Effector memory CD4-positive, alpha-beta T cell (primary cell): Measurements from ENCODE around the gene ITPR2.

ENCODE experiments used
- DNase-seq, 3 donors: peaks; one replicate each; pipeline ENCODE4 v3.0.0-alpha.2; 2020
- H3K27ac ChIP-seq: 2 replicates; pipeline ENCODE4 v1.7.0; 2013; ENCODE audit warnings: mild to moderate bottlenecking, low read length, moderate library complexity; ENCODE audit not compliant: insufficient read depth, poor library complexity, severe bottlenecking
- H3K27me3 ChIP-seq: replicated peaks from 2 replicates; pipeline ENCODE4 v1.7.0; 2013; ENCODE audit warnings: mild to moderate bottlenecking, low read length; ENCODE audit not compliant: insufficient read depth, control insufficient read depth, poor library complexity, severe bottlenecking
- H3K36me3 ChIP-seq: 2 replicates; pipeline ENCODE4 v1.7.0; 2013; ENCODE audit warnings: mild to moderate bottlenecking, low read length, moderate library complexity; ENCODE audit not compliant: control insufficient read depth, insufficient read depth
- H3K4me1 ChIP-seq: 2 replicates; pipeline ENCODE4 v1.7.0; 2013; ENCODE audit warnings: low read length, mild to moderate bottlenecking; ENCODE audit not compliant: control insufficient read depth, insufficient read depth, poor library complexity, severe bottlenecking
- H3K4me3 ChIP-seq: 2 replicates; pipeline ENCODE4 v1.7.0; 2013; ENCODE audit warnings: low read length, low read depth, mild to moderate bottlenecking; ENCODE audit not compliant: insufficient read depth, poor library complexity, severe bottlenecking
- H3K9me3 ChIP-seq: 2 replicates; pipeline ENCODE4 v1.7.0; 2013; ENCODE audit warnings: mild to moderate bottlenecking, low read length, moderate library complexity; ENCODE audit not compliant: control insufficient read depth

ITPR2 gene

GRCh38 chr12:26299751-26300150, 533.2 kb downstream of the ITPR2 start:
- H3K4me3 ChIP-seq = no peak overlapping the region
- DNase-seq = no peak
- peaks cover 5% of the 10 kb centered on the region for H3K4me1 ChIP-seq
- H3K9me3 ChIP-seq = no peaks in the 10 kb centered on the region
- no peaks in the 10 kb centered on the region for H3K27me3 ChIP-seq
- no peak overlapping the region for H3K27ac ChIP-seq
- H3K36me3 ChIP-seq = no peaks in the 10 kb centered on the region

- Histone ChIP-seq H3K9me3 (no peaks in the 10 kb centered on the region), H3K27me3 (no peaks in the 10 kb centered on the region), H3K36me3 (no peaks in the 10 kb centered on the region), H3K27ac (no peak overlapping the region), H3K4me3 (peak overlapping the region; percentile 12), H3K4me1 (peaks cover 5% of the 10 kb centered on the region)
- no peak for DNase-seq
Observed at GRCh38 chr12:26298785-26299621, 534.0 kb downstream of the ITPR2 start.

- no peak for DNase-seq
- Histone ChIP-seq H3K4me3 (no peak overlapping the region), H3K4me1 (peaks cover 5% of the 10 kb centered on the region), H3K27me3 (no peaks in the 10 kb centered on the region), H3K36me3 (no peaks in the 10 kb centered on the region), H3K9me3 (no peaks in the 10 kb centered on the region), H3K27ac (no peak overlapping the region)
Observed at GRCh38 chr12:26297396-26298070, 535.5 kb downstream of the ITPR2 start.

- H3K36me3 ChIP-seq = no peaks in the 10 kb centered on the region
- no peaks in the 10 kb centered on the region for H3K9me3 ChIP-seq
- no peaks in the 10 kb centered on the region for H3K27me3 ChIP-seq
- H3K27ac ChIP-seq = no peak overlapping the region
- no peak overlapping the region for H3K4me3 ChIP-seq
- peaks cover 5% of the 10 kb centered on the region for H3K4me1 ChIP-seq
- no peak for DNase-seq
Observed at GRCh38 chr12:26295001-26295400, 538.0 kb downstream of the ITPR2 start.

- DNase-seq = no peak
- no peak overlapping the region for H3K27ac ChIP-seq
- H3K27me3 ChIP-seq = no peaks in the 10 kb centered on the region
- no peaks in the 10 kb centered on the region for H3K36me3 ChIP-seq
- no peaks in the 10 kb centered on the region for H3K9me3 ChIP-seq
- peaks cover under 1% of the 10 kb centered on the region for H3K4me1 ChIP-seq
- H3K4me3 ChIP-seq = no peak overlapping the region
Observed at GRCh38 chr12:26293612-26294011, 539.4 kb downstream of the ITPR2 start.

- no peak overlapping the region for H3K4me3 ChIP-seq
- no peaks in the 10 kb centered on the region for H3K36me3 ChIP-seq
- no peaks in the 10 kb centered on the region for H3K27me3 ChIP-seq
- H3K9me3 ChIP-seq = no peaks in the 10 kb centered on the region
- DNase-seq = no peak
- no peak overlapping the region for H3K27ac ChIP-seq
- no peaks in the 10 kb centered on the region for H3K4me1 ChIP-seq
Observed at GRCh38 chr12:26292596-26292995, 540.4 kb downstream of the ITPR2 start.

- Histone ChIP-seq H3K36me3 (no peaks in the 10 kb centered on the region), H3K27me3 (no peaks in the 10 kb centered on the region), H3K9me3 (no peaks in the 10 kb centered on the region), H3K27ac (no peak overlapping the region), H3K4me1 (no peaks in the 10 kb centered on the region), H3K4me3 (no peak overlapping the region)
- no peak for DNase-seq
Observed at GRCh38 chr12:26290565-26290964, 542.4 kb downstream of the ITPR2 start.

GRCh38 chr12:26287671-26288381, 545.2 kb downstream of the ITPR2 start:
- DNase-seq = no peak
- Histone ChIP-seq H3K9me3 (no peaks in the 10 kb centered on the region), H3K4me1 (no peaks in the 10 kb centered on the region), H3K27me3 (no peaks in the 10 kb centered on the region), H3K36me3 (no peaks in the 10 kb centered on the region), H3K27ac (no peak overlapping the region), H3K4me3 (no peak overlapping the region)
